Mucosa of gallbladder (tissue), 1 donor: ENCODE measurements around the gene PWWP2B. TPM values are rescaled to one million over a fixed set of nuclear protein-coding genes. Genes with fewer than 3 reads are reported as not detected.

Experiments used
- DNase-seq: peaks from one replicate; pipeline ENCODE4 v3.0.0-alpha.2; 2020; ENCODE audit warnings: low spot score
- total RNA-seq: library from RNA; stranded (reverse); gene quantifications from one replicate; pipeline ENCODE4 v1.2.1, GENCODE V29; 2021
- donor health status: DM: no; HTN: no; CAD: no.

Gene PWWP2B
- total RNA-seq, 1 donor from 2014 or later, result 52.9 TPM

GRCh38 chr10:132446195-132446581, 49.2 kb downstream of the PWWP2B start:
- no peak for DNase-seq

GRCh38 chr10:132446661-132447445, 49.9 kb downstream of the PWWP2B start:
- no peak for DNase-seq

GRCh38 chr10:132447446-132448247, 50.6 kb downstream of the PWWP2B start:
- no peak for DNase-seq

GRCh38 chr10:132448248-132448731, 51.3 kb downstream of the PWWP2B start:
- peak; percentile 71 for DNase-seq

- peak; percentile 73 for DNase-seq
Measured at GRCh38 chr10:132449051-132449810, 52.2 kb downstream of the PWWP2B start.

- no peak for DNase-seq
Measured at GRCh38 chr10:132449811-132450181, 52.8 kb downstream of the PWWP2B start.

GRCh38 chr10:132450466-132450824, 53.4 kb downstream of the PWWP2B start:
- no peak for DNase-seq

GRCh38 chr10:132450825-132451505, 54.0 kb downstream of the PWWP2B start:
- DNase-seq, result no peak

GRCh38 chr10:132451506-132452215, 54.7 kb downstream of the PWWP2B start:
- no peak for DNase-seq

- DNase-seq, result no peak
Measured at GRCh38 chr10:132452216-132452650, 55.2 kb downstream of the PWWP2B start.

- peak; percentile 85 for DNase-seq
Measured at GRCh38 chr10:132452651-132453469, 55.9 kb downstream of the PWWP2B start.

GRCh38 chr10:132453470-132453861, 56.5 kb downstream of the PWWP2B start:
- DNase-seq, result no peak

- no peak for DNase-seq
Measured at GRCh38 chr10:132454296-132455198, 57.5 kb downstream of the PWWP2B start.

GRCh38 chr10:132455441-132455971, 58.5 kb downstream of the PWWP2B start:
- DNase-seq, result no peak

GRCh38 chr10:132455986-132456847, 59.2 kb downstream of the PWWP2B start:
- DNase-seq, result no peak

- DNase-seq, result no peak
Measured at GRCh38 chr10:132456881-132457280, 59.9 kb downstream of the PWWP2B start.

- no peak for DNase-seq
Measured at GRCh38 chr10:132457328-132458070, 60.5 kb downstream of the PWWP2B start.
